CD4-positive, alpha-beta T cell treated with Interleukin-12 subunit alpha and Interleukin-12 subunit beta, for 1 hour (primary cell): ENCODE measurements around the gene GH2.

ENCODE experiments used
- DNase-seq: peaks from one replicate; pipeline ENCODE4 v3.0.0-alpha.2; 2020

The GH2 gene

GRCh38 chr17:63838631-63839171 lies 43.0 kb downstream of the GH2 start:
- DNase-seq, result no peak

GRCh38 chr17:63837962-63838600 lies 43.7 kb downstream of the GH2 start:
- no peak for DNase-seq

- DNase-seq, result no peak
Observed at GRCh38 chr17:63837480-63837879, 44.3 kb downstream of the GH2 start.

GRCh38 chr17:63836811-63837210 lies 44.9 kb downstream of the GH2 start:
- DNase-seq, result no peak

- no peak for DNase-seq
Observed at GRCh38 chr17:63835167-63835720, 46.5 kb downstream of the GH2 start.

- peak; percentile 74 for DNase-seq
Observed at GRCh38 chr17:63834431-63835166, 47.1 kb downstream of the GH2 start.

GRCh38 chr17:63833741-63834373 lies 47.9 kb downstream of the GH2 start:
- DNase-seq, result no peak

GRCh38 chr17:63833026-63833740 lies 48.6 kb downstream of the GH2 start:
- DNase-seq, result no peak

- no peak for DNase-seq
Observed at GRCh38 chr17:63832455-63832854, 49.3 kb downstream of the GH2 start.

- DNase-seq, result no peak
Observed at GRCh38 chr17:63832014-63832413, 49.7 kb downstream of the GH2 start.

- no peak for DNase-seq
Observed at GRCh38 chr17:63831505-63831904, 50.2 kb downstream of the GH2 start.

GRCh38 chr17:63830904-63831491 lies 50.7 kb downstream of the GH2 start:
- DNase-seq, result no peak

- no peak for DNase-seq
Observed at GRCh38 chr17:63830278-63830677, 51.5 kb downstream of the GH2 start.
